Dedifferentiated amniotic fluid mesenchymal stem cell (primary cell): Measurements from ENCODE around the gene CALB2.
"Not testable (repeated sequence)": the region's sequence is repeated elsewhere in the genome, so short reads cannot be mapped to it uniquely, and the experiment has no call there.

ENCODE experiments used
- DNase-seq: peaks from one replicate; pipeline ENCODE4 v3.0.0-alpha.2; 2016; ENCODE audit errors: extremely low spot score

CALB2 gene

DNA sequence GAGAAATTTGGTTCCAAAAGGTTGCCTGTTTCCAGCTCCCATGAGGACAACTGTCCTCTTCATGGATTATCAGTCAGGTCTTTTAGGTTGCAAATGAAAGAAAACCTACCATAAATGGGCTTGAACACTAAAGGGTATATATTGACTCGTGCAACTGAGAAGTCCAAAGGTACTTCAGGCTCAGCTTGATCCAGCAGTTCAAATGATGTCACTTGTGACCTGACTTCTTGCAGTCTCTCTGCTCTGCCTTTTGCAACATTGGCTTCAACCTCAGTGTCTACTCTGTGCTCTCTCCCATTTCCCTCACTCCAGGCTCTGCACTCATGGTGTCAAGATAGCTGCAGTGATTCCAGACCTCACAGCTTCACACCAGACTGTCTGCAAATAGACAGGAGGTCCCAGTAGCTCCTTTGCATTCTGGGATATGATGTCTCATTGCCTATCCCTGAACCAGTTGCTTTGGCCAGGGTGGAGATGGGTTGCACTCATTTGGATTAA is 5.5 kb upstream of the CALB2 start:
- DNase-seq: no peak

DNA sequence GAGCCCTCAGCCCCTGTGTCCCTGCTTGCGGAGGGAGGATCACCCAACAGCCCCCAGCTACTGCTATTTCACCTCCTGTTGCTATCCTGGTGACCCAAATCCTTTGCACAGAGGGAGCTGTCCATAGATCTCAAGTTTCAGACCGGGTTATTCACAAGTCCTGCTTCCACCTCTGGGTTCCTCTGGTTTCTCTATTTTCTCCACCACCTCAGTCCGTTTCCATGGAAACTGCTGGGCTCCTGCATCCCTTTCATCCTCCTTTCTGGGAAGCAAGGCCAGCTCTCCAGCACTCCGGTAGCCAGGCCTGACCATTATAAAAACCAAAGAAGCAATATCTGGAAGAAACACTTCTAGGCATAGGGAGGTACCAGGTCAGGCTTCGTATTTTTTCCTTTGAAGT is 4.8 kb upstream of the CALB2 start:
- no peak for DNase-seq

DNA sequence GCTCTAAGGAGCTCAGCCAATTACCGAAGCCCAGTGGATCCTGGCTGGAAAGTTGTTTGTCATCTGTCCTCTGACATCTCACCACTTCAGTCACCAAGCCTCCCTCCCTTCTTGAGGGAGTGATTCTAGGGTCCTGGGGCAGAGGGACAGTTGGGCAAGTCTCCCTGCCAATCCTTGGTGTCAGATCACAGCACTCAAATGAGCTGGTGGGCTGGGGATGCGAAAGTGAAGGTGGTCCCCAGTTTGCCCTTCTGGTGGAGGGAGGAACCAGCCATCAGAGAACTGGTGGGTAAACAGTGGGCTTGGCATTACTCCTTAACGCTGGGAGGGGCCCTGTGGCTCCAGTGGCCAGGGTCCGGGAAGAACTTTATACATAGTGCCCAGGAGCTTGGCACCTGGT is 4.4 kb upstream of the CALB2 start:
- no peak for DNase-seq

DNA sequence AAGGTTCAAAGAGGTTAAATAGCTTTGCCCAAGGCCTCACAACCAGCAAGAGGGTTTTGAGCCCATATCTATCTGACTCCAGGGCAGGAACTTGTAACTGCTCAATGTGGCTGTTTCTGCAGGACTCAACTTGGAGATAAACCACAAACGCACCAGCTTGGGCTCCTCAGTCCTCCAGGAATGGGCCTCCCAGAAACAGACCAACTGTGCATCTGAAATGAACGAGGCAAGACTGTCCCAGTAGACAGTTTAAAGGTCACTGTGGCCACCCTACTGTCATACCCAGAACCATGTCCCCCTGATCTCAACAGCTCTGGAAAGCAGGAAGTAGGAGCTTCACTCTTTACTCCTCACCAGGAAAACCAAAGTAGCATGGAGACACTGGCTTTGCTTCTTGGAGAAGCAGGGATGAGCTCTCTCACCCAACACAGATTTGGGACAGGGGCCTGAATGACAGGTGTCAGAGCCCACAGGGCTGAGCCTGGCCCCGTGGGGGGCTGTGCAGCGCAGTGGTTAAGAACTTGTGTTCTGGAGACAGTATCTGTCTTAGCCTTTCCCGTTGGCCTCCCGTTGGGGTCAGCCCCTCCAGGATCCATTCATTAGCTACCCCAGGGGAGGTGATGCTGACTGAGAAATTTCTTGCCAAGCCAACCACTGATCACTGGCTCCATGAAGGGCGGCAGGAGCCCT is 2.3 kb upstream of the CALB2 start:
- DNase-seq: no peak

DNA sequence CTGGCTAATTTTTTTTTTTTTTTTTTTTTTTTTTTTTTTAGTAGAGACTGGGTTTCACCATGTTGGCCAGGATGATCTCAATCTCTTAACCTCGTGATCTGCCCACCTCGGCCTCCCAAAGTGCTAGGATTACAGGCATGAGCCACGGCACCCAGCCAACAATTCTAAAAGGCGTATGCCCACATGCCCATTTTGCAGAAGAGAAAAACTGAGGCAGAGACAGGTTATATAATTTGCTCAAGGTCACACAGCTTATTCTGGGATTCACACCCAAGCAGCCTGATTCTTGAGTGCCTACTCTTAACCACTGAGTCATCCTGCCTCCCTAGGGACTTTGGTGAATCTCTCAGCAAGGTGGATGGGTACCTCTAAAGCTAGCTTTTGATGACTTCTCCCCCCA is 1.6 kb upstream of the CALB2 start:
- DNase-seq: not testable (repeated sequence)

DNA sequence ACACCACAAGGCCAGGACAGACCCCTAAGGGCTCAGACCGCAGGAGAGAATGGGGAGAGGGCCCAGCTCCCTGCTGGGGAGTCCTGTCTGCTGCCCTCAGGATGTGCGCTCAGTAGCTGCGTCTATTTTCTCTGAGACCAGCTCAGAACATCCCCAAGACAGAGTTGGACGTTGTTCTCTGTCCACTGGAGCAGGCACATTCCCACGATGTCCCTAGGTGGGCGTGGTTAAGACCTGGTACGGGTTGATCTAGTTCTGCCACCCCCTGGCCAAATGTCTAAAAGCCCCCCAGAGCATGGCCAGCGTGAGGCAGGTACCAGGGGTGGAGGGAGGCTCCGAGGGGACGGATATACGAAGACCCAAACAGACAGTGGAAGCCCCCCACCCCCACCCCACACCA is 842 bp upstream of the CALB2 start:
- no peak for DNase-seq

DNA sequence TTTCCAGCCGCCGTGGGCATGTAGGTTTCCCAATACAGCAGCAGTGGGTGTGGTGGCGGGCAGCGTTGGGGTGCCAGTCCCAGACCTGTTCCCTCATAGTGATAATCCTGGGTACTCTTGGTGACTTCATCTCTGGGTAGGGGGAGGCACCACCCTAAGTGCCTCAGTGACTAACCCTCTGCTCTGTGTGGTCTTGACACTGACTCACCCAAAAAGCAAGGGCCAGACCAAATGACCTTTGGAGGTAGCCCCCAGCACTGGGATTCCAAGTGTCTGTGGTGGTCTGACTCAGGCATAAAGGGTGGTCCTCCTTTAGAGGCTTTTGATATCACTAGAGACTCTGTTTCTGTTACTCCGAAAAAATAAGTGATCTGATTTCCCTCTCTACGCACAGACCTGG is 908 bp downstream of the CALB2 start:
- DNase-seq: no peak

DNA sequence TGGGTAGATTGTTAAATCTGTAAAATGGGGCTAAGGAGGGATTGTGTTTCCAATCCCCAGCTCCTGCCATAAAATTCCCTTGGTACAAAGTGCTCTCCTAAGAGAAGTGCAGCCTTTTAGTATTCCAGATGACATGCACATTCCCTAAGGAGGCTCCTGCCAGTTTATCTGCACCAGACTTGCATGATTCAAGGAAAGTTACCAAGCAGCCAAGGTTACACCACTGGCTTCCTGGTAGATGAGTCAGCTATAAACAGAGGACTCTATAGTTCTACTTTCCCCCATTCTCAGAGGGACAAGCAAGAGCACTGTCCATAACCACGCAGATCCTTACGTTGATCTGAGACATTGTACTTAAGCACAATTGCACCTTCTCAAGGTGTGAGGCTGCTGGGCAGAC is 1.9 kb downstream of the CALB2 start:
- peak; percentile 52 for DNase-seq

DNA sequence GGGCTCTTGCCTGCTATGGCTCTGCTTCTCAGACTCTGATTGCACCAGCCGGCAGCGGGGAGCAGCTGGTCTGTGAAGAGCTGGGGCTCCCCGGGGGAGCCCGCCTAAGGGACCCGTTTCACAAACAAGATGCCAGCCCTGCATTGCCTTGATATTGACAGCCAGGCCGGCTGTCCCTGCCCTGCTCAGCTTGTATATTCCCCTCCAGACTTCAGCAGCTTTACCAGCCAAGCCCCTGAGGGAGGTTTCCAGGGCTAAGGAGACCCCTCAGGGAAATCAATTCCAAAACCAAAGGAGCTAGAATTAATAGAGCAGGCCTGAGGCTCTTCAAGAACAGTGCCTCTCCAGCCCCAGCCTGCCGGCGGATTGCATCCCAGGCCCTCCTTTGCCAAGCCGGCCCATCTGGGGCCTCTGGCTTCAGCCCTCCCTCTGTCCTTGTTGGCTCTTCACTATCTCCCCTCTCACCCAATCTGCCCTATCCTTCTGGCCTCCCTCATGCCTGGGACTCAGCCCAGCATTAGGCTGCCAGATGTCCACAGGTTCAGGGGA is 5.7 kb downstream of the CALB2 start:
- no peak for DNase-seq

DNA sequence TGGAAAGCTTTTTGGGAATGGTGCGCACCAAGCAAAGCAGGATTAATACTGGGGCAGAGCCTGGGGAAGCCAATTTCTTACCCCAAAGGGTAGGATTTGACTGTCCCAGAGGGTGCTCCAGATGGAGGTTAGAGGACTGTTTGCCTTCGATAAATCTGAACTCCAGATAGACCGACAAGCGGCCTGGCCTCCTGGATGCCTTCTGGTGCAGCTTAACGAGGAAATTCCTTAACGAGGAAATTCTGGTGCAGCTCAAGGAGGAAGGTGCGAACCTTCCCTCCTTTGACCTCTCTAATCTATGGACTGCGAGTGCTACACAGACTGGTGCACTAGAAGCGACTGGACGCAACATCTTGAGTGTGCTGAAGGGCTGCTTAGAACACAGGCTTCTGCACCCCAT is 6.5 kb downstream of the CALB2 start:
- DNase-seq: no peak

DNA sequence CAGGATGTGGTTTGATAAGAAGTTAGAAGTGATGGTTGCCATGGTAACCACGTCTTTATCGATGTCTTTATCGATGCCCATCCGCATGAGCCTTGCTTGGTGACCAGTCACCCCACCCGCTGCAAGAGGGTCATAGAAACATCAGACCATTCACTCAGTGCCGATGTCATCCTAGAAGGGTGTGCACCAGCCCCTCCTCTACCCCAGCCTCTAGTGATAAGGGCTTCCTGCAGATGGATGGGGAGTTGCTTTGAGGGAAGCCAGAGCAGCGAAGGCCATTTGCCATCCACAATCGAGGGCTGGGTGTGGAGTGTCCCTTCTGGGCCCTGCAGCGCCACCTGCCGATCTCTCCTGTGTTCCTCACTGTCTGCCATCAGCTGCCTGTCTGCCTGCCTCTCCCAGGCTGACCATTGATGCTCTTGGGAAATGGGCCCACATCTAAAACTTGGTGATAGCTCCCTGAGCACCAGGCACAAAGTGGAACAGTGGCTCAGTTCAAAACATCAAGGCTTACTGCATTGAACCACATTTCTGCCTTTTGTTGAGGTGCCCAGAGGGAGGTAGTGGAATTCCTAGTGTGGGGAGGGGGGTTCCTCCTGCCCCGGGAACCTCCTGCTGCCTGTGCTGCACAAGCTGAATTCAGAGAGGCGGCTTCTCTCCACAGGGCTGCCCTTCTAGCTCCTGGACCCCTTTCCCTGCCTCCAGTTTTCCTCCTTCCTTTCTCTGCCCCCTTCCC is 8.9 kb downstream of the CALB2 start:
- DNase-seq: no peak

DNA sequence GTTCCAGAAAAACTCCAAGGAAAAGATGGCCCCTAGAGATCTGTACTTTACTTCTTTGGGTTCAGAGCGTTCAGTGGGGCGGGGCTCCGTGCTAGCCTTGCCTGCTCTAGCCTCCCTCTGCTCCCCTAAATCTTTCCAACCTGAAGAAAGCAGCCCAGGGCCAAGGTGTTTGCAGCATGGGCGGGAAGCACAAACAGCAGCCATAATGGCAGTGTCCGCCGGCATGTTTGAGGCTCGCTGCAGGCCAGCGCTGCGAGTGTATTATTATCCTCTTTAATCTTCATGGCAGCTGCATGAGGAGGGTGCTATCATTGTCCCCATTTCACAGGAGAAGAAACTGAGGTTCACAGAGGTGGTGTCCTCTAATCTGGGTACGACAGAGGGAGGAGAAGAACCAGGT is 10.4 kb downstream of the CALB2 start:
- no peak for DNase-seq

DNA sequence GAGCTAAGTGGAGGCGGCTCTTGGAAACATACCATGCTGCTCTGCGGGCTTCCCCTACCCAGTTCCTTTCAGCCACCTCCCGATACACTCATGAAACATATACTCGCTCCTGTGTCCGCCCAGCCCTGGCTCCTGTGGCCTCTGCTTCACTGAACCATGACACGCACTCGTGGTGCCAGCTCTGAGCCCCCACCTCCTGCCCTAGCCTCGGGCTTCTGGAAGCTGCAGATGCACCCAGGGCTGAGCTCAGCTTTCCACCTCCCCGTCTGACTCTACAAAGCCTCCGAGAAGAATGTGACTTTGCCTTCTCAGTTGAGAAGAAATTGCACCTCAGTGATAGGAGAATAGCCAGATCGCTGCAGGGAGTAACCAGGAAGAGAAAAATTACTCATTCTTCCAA is 11.0 kb downstream of the CALB2 start:
- DNase-seq: no peak

DNA sequence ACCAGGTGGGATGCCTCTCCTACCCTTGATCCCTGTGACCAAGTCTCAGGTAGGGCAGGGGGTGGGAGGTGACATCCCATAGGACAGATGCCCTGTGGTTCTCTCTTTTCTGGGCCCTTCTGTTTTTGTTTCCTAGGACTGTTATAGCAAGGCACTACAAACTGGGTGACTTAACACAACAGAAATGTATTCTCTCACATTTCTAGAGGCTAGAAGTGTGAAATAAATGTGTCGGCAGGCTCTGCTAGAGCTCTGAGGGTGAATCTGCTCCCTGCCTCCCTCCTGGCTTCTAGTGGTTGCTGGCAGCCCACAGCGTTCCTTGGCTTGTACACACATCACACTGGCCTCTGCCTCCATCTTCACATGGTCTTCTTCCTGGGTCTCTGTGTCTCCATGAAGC is 12.7 kb downstream of the CALB2 start:
- no peak for DNase-seq

DNA sequence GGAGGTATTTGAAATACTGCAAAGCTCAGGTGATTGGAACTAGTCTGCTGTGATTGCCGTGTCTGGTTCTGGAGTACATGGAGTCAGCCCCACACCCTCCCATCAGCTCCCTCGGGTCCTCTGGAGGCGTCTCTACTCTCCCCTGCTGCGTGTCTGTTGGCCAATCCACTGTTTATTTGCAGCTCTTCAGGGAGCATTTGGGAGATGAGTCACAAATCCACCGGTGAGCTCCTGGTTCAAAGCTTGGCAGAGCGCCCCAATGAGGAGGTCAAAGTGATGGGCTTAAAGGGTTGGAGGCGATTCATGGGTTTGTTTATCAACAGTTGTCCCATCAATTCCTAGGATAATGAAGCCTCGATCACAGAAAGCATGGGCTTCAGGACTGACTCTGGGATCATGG is 14.6 kb downstream of the CALB2 start:
- DNase-seq: no peak

DNA sequence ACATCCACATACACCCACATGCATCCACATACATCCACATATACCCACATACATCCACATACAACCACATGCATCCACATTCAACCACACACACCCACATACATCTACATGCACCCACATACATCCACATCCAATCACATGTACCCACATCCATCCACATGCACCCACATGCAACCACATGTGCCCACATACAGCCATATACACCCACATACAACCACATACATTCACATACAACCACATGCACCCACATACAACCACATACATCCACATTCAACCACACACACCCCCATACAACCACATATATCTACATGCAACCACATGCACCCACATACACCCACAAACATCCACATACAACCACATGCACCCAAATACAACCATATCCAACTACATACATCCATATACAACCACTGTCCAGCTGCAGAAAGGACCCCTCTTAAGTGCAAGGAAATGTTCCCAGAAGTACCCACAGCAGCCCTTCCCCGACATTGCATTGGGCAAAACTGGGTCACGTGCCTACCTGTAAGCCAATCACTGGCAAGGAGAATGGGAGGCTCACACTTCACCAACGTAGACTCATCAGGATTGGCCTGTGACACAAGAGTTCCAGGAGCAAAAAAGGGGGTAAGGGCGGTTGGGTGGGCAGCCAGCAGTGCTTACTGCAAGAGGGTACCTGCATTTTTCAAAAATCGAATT is 18.1 kb downstream of the CALB2 start:
- DNase-seq: no peak

DNA sequence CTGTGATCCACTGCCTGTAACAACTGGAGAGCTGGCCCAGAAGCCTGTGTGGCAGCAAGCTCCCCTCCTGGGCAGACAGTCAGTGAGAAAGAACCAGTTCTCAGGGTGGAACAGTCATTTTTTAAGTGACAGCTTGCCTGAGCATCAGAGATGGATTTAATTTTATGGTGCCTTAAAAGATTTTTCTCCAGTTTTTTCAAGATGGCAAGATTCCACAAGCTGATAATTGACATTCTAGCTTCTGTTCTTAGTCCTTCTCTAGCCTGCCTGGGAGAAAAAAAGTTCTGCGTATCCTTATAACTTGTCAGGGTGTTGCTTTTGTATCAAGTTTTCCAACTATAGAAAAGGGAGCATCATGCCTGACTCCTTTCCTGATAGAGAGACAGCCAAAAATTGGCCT is 21.2 kb downstream of the CALB2 start:
- no peak for DNase-seq

DNA sequence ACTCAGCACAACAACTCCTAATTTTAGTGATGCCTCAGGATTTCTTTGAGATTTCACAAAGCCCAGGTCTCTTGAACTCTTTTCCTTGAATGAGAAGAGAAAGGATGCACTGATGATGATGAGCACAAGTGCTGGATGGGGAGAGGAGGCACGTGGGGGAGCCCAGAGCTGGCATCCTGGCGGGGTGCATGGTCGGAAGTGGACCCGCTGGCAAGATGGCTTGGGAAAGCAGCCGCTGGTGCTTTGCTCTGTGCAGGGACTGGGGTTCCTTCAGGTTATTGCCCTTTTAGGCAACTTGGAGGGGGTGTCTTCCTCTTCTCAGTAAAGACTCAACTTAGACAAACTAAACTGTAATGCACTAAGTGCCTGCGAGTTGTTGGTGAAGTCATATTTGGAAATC is 22.3 kb downstream of the CALB2 start:
- DNase-seq: no peak

DNA sequence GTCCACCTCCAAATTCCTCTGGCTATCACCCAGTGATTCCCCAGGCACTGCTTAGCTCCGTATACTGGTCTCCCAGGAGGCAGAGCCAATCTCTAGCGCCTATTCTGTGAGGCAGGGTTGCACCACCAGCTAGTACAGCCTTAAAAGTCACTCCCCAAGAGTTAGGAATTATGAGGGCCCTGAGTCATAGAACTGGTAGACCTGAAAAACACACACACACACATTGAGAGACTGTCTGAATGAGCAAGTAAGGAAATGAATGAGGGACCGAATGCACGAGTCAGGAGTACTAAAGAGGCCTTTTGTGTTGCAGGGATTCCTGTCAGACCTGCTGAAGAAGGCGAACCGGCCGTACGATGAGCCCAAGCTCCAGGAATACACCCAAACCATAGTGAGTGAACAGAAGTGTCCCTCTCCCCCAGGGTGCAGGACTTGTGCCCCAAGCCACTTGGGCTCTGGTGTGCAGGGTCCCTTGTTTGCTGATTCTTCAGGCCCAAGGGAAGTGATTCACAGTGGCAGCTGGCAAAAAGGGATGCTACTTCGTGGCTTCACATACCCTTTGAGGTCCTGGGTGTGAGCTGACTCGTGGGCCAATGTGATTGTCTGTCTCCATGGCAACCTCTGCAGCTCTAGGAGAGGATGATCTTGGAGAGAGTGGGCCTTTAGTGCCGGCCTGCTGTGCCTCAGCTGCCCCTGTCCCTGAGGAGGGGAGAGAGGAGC is 24.7 kb downstream of the CALB2 start:
- DNase-seq: no peak

DNA sequence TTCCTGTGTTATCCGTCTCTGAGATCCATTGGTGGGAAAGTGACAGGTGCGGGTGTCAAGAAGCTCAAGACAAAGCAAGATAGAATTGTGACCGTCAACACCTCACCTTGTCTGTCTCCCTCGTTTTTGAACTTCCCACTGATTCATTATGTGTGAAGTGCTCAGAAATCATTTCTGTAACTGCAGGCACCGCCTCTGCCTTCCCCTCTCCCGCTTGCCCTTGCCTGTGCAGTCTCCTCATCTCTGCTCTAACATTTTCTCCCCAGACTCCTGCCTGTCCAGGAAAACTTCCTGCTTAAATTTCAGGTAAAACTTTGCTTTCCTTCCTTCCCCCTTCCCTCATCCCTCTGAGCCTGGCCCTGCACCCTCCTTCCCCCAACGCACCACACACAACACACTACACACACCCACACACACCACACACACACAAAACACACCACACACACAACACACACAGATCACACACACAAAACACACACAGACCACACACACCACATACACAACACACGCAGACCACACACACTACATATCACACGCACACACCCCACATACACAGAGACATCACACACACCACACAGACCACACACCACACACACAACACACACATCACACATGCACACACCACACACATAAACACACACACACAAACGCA is 25.7 kb downstream of the CALB2 start:
- DNase-seq: no peak

DNA sequence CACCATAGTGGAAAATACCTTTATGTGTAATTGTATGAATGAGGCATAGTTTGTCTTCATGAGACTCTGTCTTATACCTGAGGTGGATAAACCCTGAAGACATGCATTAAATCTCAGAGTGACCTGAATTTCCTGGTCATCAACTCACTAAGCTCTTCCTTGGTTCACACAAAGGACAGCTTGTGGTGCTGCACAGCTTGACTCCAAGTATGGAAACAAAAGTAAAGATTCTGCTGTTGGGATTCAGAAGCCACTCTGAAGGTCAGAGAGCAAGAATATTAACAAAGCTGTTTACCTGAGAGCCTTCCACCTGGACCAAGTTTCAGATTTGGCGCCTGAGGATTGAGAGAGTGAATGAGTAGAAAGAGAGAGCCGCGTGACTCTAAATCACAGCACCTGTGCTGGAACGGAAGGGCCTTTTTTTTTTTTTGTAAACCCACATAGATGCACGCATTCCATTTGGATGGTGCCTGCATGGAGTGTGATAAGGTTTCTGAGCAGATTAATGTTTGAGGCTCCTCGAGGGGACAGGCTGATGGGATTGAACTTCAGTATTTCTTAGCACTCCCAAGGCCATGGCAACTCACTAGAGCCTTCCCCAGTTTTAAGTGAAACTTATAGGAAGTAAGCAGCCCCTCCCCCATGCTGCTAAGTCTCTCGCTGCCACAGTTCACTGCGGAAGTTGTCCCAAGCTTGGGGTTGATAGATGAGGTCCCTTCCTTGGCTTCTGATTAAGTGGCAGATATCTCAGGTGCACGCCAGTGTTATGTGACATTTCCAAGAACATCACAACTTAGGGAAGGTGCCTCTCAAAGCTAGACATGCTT is 28.7 kb downstream of the CALB2 start:
- no peak for DNase-seq
